Nephron progenitor cell (in vitro differentiated cells): ENCODE measurements around the gene CFL1.

Experiments
- DNase-seq: peaks from one replicate; pipeline ENCODE4 v3.0.0; 2021
- H3K27ac Mint-ChIP-seq: 2 replicates; pipeline ENCODE4 v1.8.0; 2021; ENCODE audit warnings: mild to moderate bottlenecking, moderate library complexity, mixed read lengths
- H3K27me3 Mint-ChIP-seq: 2 replicates; pipeline ENCODE4 v1.8.0; 2021; ENCODE audit warnings: mild to moderate bottlenecking, low read depth, mixed read lengths; ENCODE audit not compliant: poor library complexity
- H3K36me3 Mint-ChIP-seq: 2 replicates; pipeline ENCODE4 v1.8.0; 2021; ENCODE audit warnings: low read depth, mixed read lengths
- H3K4me1 Mint-ChIP-seq: 2 replicates; pipeline ENCODE4 v1.8.0; 2021; ENCODE audit warnings: mixed read lengths
- H3K4me3 Mint-ChIP-seq: 2 replicates; pipeline ENCODE4 v1.8.0; 2021; ENCODE audit warnings: mild to moderate bottlenecking, moderate library complexity, mixed read lengths
- H3K9me3 Mint-ChIP-seq: 2 replicates; pipeline ENCODE4 v1.8.0; 2021; ENCODE audit warnings: mild to moderate bottlenecking, moderate library complexity, mixed read lengths
- TF ChIP-seq, protein P1 (sequence below): fragments of 200-600 bp; sonication (generic); IDR thresholded peaks from 2 replicates; pipeline ENCODE4 v1.5.0; 2021; ENCODE audit warnings: antibody characterized with exemption

The CFL1 gene

DNA sequence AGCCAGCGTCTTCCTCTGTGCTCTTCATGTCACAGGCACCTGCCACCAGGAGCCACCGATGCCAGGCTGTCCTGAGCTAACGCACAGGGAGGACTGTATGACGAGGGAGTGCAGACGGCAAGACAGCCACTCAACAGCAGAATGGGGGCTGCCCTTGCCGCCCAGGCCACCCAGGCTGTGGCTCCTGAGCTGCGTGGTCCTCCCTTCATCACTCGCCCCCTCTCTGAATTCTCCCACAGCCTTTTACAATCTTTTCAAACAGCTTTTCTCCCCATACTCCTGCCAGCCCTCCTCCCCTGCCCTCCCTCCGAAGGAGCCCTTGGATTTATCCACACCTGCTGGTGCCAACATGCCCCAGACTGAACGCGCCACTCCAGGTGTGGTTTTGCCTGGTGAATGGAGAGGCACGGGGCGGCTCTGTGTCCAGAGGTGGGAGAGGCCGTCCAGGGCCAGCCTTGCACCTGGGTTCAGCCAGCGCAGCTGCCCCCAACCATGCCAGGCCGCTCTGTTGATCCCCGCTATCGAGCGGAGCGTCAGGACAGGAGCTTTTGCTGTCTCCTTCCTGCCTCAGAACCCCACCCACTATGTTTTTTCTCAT lies 49.1 kb downstream of the CFL1 start:
- Mint-ChIP-seq H3K4me1 (peaks cover 11% of the 10 kb centered on the region), H3K9me3 (no peaks in the 10 kb centered on the region), H3K27ac (no peak overlapping the region), H3K4me3 (no peak overlapping the region), H3K36me3 (peaks cover 3% of the 10 kb centered on the region), H3K27me3 (peaks cover 37% of the 10 kb centered on the region)
- TF ChIP-seq, protein P1, sequence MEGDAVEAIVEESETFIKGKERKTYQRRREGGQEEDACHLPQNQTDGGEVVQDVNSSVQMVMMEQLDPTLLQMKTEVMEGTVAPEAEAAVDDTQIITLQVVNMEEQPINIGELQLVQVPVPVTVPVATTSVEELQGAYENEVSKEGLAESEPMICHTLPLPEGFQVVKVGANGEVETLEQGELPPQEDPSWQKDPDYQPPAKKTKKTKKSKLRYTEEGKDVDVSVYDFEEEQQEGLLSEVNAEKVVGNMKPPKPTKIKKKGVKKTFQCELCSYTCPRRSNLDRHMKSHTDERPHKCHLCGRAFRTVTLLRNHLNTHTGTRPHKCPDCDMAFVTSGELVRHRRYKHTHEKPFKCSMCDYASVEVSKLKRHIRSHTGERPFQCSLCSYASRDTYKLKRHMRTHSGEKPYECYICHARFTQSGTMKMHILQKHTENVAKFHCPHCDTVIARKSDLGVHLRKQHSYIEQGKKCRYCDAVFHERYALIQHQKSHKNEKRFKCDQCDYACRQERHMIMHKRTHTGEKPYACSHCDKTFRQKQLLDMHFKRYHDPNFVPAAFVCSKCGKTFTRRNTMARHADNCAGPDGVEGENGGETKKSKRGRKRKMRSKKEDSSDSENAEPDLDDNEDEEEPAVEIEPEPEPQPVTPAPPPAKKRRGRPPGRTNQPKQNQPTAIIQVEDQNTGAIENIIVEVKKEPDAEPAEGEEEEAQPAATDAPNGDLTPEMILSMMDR = no peak
- DNase-seq = no peak

DNA sequence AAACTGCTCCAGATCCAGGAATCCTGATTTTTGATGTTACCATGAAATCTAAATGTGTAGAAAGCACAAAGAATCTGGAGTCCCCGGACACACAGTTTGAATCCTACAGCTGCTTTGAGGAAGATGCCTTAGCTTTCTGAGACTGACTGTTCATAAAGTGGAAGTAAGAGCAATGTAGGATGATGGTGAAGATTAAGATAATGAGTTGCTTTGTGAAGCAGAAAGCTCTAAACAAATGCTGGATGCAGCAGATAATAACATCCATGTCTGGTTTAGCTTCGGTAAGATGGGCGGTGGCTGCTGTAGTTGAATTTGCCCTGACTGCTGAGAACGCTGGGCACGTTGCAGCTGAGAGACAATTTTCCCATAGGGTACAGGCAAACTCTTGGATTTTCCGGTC lies 51.0 kb downstream of the CFL1 start:
- no peak for DNase-seq

More for the DNA sequence above, 51.0 kb downstream of the CFL1 start:
- no peaks in the 10 kb centered on the region for H3K9me3 Mint-ChIP-seq
- H3K4me1 Mint-ChIP-seq = peaks cover 4% of the 10 kb centered on the region
- peaks cover 50% of the 10 kb centered on the region for H3K27me3 Mint-ChIP-seq
- TF ChIP-seq, protein P1 = no peak
- H3K4me3 Mint-ChIP-seq = no peak overlapping the region
- no peak overlapping the region for H3K27ac Mint-ChIP-seq
- no peaks in the 10 kb centered on the region for H3K36me3 Mint-ChIP-seq
